Transverse colon (tissue), 4 donors: ENCODE data around the gene CD300H.

Experiments
- POLR2A ChIP-seq: fragments of 450-650 bp; IDR thresholded peaks from one replicate; pipeline ENCODE4 v1.6.1; 2016; ENCODE audit warnings: antibody characterized with exemption, mild to moderate bottlenecking, moderate library complexity
- POLR2AphosphoS5 ChIP-seq, 3 donors: sonication (generic); formaldehyde crosslinking; IDR thresholded peaks; one replicate each; pipeline ENCODE4 v1.6.1; 2016; ENCODE audit warnings: antibody characterized with exemption in 3 of 3
- TF ChIP-seq, protein P1 (sequence below), 5 experiments: fragments of 200-600 bp in 3 of 5; fragments of 450-650 bp in 2 of 5; sonication (generic) in 3 of 5; IDR thresholded peaks; 1 replicate in 2 of 5; 2 replicates in 3 of 5; pipeline ENCODE4 v1.5.1; 2016 to 2017; ENCODE audit warnings: antibody characterized with exemption in 5 of 5, inconsistent platforms in 3 of 5, mild to moderate bottlenecking in 2 of 5, moderate library complexity in 1 of 5

DNA sequence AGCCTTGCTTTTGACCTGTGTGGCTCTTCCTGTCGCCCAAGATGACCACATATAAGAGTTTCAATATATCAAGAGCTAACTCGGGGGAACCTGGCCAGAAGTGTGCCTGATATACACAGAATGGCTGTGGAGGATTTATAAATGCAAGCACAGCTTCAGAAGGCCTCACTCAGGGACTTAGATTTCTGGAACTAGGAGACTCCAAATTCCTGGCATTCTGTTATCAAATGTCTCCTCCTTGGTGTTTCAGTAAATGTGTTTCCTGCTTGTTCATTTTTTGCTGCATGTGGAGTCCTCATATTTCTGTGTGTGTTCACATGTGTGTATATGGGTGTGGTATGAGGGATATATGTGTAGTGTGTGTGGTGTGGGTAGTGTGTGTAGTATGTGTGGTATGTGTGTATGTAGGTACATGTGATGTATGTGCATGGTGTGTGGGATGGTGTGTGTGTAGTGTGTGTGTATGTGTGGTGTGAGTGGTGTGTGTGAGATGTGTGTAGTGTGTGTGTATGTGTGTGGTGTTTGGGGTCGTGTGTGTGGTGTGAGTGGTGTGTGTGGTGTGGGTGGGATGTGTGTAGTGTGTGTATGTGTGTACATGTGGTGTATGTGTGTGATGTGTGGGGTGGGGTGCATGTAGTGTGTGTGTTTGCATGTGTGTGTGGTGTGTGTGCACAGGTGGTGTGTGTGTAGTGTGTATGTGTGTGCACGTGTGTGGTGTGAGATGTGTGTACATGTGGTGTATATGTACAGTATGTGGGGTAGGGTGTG lies 981 bp upstream of the CD300H start:
- no peak for TF ChIP-seq POLR2A
- TF ChIP-seq, protein P1, sequence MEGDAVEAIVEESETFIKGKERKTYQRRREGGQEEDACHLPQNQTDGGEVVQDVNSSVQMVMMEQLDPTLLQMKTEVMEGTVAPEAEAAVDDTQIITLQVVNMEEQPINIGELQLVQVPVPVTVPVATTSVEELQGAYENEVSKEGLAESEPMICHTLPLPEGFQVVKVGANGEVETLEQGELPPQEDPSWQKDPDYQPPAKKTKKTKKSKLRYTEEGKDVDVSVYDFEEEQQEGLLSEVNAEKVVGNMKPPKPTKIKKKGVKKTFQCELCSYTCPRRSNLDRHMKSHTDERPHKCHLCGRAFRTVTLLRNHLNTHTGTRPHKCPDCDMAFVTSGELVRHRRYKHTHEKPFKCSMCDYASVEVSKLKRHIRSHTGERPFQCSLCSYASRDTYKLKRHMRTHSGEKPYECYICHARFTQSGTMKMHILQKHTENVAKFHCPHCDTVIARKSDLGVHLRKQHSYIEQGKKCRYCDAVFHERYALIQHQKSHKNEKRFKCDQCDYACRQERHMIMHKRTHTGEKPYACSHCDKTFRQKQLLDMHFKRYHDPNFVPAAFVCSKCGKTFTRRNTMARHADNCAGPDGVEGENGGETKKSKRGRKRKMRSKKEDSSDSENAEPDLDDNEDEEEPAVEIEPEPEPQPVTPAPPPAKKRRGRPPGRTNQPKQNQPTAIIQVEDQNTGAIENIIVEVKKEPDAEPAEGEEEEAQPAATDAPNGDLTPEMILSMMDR (IDR thresholded peaks at IDR 0.05): no peak
- no peak for TF ChIP-seq POLR2AphosphoS5 (IDR thresholded peaks at IDR 0.05)
